Hepatocyte (in vitro differentiated cells): ENCODE data around the gene TCHP. TPM values are rescaled to one million over a fixed set of nuclear protein-coding genes. Genes with fewer than 3 reads are reported as not detected.

Experiments used
- DNase-seq: peaks from one replicate; pipeline ENCODE4 v3.0.0-alpha.2; 2016; ENCODE audit warnings: low spot score
- H2AFZ ChIP-seq: fragments of 200-600 bp; sonication (generic); 2 replicates; pipeline ENCODE4 v1.6.0; 2016; ENCODE audit warnings: antibody characterized with exemption, mild to moderate bottlenecking
- H3K27ac ChIP-seq: fragments of 200-600 bp; sonication (generic); 2 replicates; pipeline ENCODE4 v1.5.1; 2016; ENCODE audit warnings: mild to moderate bottlenecking
- H3K27me3 ChIP-seq: fragments of 200-600 bp; sonication (generic); 2 replicates; pipeline ENCODE4 v1.6.1; 2016
- H3K36me3 ChIP-seq: fragments of 200-600 bp; sonication (generic); replicated peaks from 2 replicates; pipeline ENCODE4 v1.5.1; 2016; ENCODE audit warnings: low read depth; ENCODE audit not compliant: insufficient read depth
- H3K4me1 ChIP-seq: fragments of 200-600 bp; sonication (generic); 2 replicates; pipeline ENCODE4 v1.5.1; 2016; ENCODE audit warnings: mild to moderate bottlenecking, moderate library complexity; ENCODE audit not compliant: insufficient read depth
- H3K4me2 ChIP-seq: fragments of 200-600 bp; sonication (generic); 2 replicates; pipeline ENCODE4 v1.6.0; 2016
- H3K4me3 ChIP-seq: fragments of 200-600 bp; sonication (generic); 2 replicates; pipeline ENCODE4 v1.5.1; 2016; ENCODE audit warnings: mild to moderate bottlenecking
- H3K79me2 ChIP-seq: fragments of 200-600 bp; sonication (generic); 2 replicates; pipeline ENCODE4 v1.6.0; 2017; ENCODE audit warnings: mild to moderate bottlenecking
- H3K9me2 ChIP-seq: fragments of 200-600 bp; sonication (generic); replicated peaks from 2 replicates; pipeline ENCODE4 v1.6.0; 2017; ENCODE audit warnings: mild to moderate bottlenecking; ENCODE audit not compliant: insufficient read depth
- H3K9me3 ChIP-seq: fragments of 200-600 bp; sonication (generic); 2 replicates; pipeline ENCODE4 v1.5.1; 2016; ENCODE audit warnings: low read depth, mild to moderate bottlenecking
- H4K20me1 ChIP-seq: fragments of 200-600 bp; sonication (generic); 2 replicates; pipeline ENCODE4 v1.6.0; 2016; ENCODE audit warnings: mild to moderate bottlenecking; ENCODE audit not compliant: insufficient read depth, poor library complexity, severe bottlenecking
- EZH2 ChIP-seq: fragments of 200-600 bp; sonication (generic); IDR thresholded peaks from 2 replicates; pipeline ENCODE4 v1.6.1; 2016; ENCODE audit warnings: antibody characterized with exemption, mild to moderate bottlenecking, borderline replicate concordance
- EZH2phosphoT487 ChIP-seq: fragments of 200-600 bp; sonication (generic); IDR thresholded peaks from one replicate; pipeline ENCODE4 v1.6.1; 2018; ENCODE audit warnings: antibody characterized with exemption, mild to moderate bottlenecking, low read depth, moderate library complexity; ENCODE audit not compliant: unreplicated experiment, severe bottlenecking
- WGBS: methylation state at CpG from one replicate; pipeline ENCODE4 v1.1.6; 2016; ENCODE audit warnings: low lambda C conversion rate; ENCODE audit errors: missing lambda C conversion rate; 5-methylcytosine and 5-hydroxymethylcytosine counted together
- polyA plus RNA-seq: library from polyadenylated mRNA; unstranded; fragments of >200 nt; fragmentation: Nextera tagmentation; extraction: Ambion mirVana; gene quantifications from 2 replicates; pipeline ENCODE4 v1.2.1, GENCODE V29; 2016
- total RNA-seq: library from RNA; depleted of rRNA; stranded (reverse); fragments of >200 nt; gene quantifications from 2 replicates; pipeline ENCODE4 v1.2.3, GENCODE V29; 2014
- TF ChIP-seq, protein P1 (sequence below): fragments of 200-600 bp; sonication (generic); IDR thresholded peaks from 2 replicates; pipeline ENCODE4 v1.5.1; 2016; ENCODE audit warnings: antibody characterized with exemption, mild to moderate bottlenecking; ENCODE audit not compliant: poor library complexity

TCHP gene
- total and polyA plus RNA-seq, 2 experiments from 2014 or later = 5.5 to 8.0 TPM

DNA sequence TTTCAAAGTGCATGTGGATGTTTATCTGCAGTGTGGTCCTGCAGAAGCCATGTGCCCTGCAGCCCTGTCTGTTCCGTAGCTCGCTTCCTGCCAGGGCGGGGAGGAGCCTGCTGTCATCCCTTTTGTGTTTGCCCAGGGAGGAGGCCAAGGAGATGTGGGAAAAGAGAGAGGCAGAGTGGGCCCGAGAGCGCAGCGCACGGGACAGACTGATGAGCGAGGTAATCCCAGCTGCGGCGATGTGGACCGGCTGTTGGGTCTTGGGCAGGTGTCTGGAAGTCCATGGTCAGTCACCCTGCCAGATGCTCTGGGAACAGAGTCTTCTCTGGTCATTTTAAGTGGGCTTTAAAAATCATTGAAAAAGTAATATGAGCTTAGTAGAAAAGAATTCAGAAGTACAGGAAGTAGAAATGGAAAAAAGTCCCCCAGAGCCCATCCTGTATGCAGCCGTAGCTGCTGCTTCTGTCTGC lies 12.8 kb downstream of the TCHP start:
- H4K20me1 ChIP-seq = no peaks in the 10 kb centered on the region
- H3K4me1 ChIP-seq = no peaks in the 10 kb centered on the region
- no peaks in the 10 kb centered on the region for H3K36me3 ChIP-seq
- H3K27ac ChIP-seq = no peak overlapping the region
- no peak overlapping the region for H2AFZ ChIP-seq
- H3K79me2 ChIP-seq = no peaks in the 10 kb centered on the region
- DNase-seq = no peak
- TF ChIP-seq, protein P1, sequence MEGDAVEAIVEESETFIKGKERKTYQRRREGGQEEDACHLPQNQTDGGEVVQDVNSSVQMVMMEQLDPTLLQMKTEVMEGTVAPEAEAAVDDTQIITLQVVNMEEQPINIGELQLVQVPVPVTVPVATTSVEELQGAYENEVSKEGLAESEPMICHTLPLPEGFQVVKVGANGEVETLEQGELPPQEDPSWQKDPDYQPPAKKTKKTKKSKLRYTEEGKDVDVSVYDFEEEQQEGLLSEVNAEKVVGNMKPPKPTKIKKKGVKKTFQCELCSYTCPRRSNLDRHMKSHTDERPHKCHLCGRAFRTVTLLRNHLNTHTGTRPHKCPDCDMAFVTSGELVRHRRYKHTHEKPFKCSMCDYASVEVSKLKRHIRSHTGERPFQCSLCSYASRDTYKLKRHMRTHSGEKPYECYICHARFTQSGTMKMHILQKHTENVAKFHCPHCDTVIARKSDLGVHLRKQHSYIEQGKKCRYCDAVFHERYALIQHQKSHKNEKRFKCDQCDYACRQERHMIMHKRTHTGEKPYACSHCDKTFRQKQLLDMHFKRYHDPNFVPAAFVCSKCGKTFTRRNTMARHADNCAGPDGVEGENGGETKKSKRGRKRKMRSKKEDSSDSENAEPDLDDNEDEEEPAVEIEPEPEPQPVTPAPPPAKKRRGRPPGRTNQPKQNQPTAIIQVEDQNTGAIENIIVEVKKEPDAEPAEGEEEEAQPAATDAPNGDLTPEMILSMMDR = no peak
- TF ChIP-seq EZH2phosphoT487 (no peak), EZH2 (no peak)
- no peaks in the 10 kb centered on the region for H3K27me3 ChIP-seq
- 89% methylated on average over 12 of the region's 12 CpGs for WGBS
- no peak overlapping the region for H3K4me3 ChIP-seq
- no peaks in the 10 kb centered on the region for H3K9me2 ChIP-seq
- no peaks in the 10 kb centered on the region for H3K9me3 ChIP-seq
- no peak overlapping the region for H3K4me2 ChIP-seq

DNA sequence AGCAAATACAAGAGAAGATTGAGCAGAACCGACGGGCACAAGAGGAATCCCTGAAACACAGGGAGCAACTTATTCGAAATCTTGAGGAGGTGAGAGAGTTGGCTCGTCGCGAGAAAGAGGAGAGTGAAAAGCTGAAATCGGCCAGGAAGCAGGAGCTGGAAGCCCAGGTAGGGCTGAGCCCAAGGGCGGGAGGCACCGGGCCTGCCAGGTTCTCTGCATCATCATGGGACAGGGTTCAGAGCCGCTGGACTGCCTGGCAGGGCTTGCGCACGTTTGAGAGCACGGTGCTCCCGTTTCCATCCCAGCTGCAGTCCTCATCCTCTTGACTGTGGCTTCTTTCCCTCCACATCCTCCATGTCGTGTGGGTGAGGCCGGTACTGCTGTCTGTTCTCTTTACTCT lies 14.4 kb downstream of the TCHP start:
- Histone ChIP-seq H3K36me3 (no peaks in the 10 kb centered on the region), H3K27me3 (no peaks in the 10 kb centered on the region), H3K27ac (no peak overlapping the region), H3K4me1 (no peaks in the 10 kb centered on the region), H3K9me3 (no peaks in the 10 kb centered on the region), H3K79me2 (no peaks in the 10 kb centered on the region), H4K20me1 (no peaks in the 10 kb centered on the region), H3K4me3 (no peak overlapping the region), H3K4me2 (no peak overlapping the region), H3K9me2 (no peaks in the 10 kb centered on the region), H2AFZ (no peak overlapping the region)
- WGBS = 93% methylated on average over 16 of the region's 16 CpGs
- no peak for DNase-seq
- no peak for TF ChIP-seq EZH2
- TF ChIP-seq, protein P1 = no peak
- TF ChIP-seq EZH2phosphoT487 = no peak

DNA sequence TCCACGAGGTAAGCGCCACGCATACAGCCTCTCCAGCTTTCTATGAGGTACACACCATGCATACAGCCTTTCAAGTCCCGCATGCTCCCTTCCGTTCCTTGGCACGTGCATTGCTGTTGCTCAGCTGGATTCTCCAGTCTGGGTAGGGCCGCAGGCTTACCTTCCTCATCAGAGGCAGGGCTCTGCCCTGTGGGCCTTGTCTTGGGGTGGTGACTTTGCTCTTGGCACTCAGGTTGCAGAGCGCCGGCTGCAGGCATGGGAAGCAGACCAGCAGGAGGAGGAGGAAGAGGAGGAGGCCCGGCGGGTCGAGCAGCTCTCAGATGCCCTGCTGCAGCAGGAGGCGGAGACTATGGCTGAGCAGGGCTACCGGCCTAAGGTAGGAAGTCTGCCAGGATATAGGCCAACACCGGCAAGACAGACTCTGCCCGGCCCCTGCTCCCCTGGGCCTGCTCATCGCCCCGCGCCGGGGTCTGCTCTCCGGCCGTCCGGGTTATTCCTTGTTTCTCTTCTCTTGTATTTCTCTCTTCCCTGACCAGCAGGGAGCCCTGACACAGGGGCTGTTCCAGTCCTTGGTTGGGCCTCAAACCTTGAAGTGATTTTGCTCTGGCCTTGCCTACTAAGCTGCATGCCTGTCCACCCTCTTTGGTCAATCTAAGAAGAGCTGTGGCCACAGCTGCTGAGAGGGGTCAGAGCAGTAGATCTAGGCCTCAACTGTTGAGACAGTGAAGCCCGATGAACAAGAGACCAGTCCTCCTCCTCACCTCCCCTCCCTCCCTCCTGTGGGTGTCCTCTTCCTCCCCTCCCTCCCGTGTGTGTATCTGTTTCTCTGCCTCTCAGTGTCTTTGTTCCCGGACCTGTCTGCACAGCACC lies 15.3 kb downstream of the TCHP start:
- TF ChIP-seq EZH2phosphoT487 = no peak
- no peak for TF ChIP-seq EZH2
- TF ChIP-seq, protein P1 = no peak
- H3K79me2 ChIP-seq = no peaks in the 10 kb centered on the region
- H3K9me2 ChIP-seq = no peaks in the 10 kb centered on the region
- no peaks in the 10 kb centered on the region for H3K9me3 ChIP-seq
- H3K4me2 ChIP-seq = no peak overlapping the region
- no peak overlapping the region for H2AFZ ChIP-seq
- H3K36me3 ChIP-seq = no peaks in the 10 kb centered on the region
- 95% methylated on average over 25 of the region's 26 CpGs for WGBS
- no peaks in the 10 kb centered on the region for H4K20me1 ChIP-seq
- DNase-seq = no peak
- H3K4me1 ChIP-seq = no peaks in the 10 kb centered on the region
- no peak overlapping the region for H3K4me3 ChIP-seq
- no peak overlapping the region for H3K27ac ChIP-seq
- no peaks in the 10 kb centered on the region for H3K27me3 ChIP-seq
